Suppressor macrophage treated with lipopolysaccharide for 1 hour (primary cell): ENCODE results near the gene CRIP2.

Experiments used
- DNase-seq, 3 donors: peaks; one replicate each; pipeline ENCODE4 v3.0.0-alpha.2; 2020 to 2022

Gene CRIP2

GRCh38 chr14:105477660-105478397, 3.2 kb downstream of the CRIP2 start:
- DNase-seq, result peak in 1 of 3 donors; percentile 24

GRCh38 chr14:105478398-105479251, 4.0 kb downstream of the CRIP2 start:
- no peak for DNase-seq

GRCh38 chr14:105479431-105480158, 5.0 kb downstream of the CRIP2 start:
- no peak for DNase-seq

- no peak for DNase-seq
These were observed 5.7 kb downstream of the CRIP2 start for GRCh38 chr14:105480199-105480746.

GRCh38 chr14:105480807-105481801, 6.5 kb downstream of the CRIP2 start:
- peak; percentile 82 to 90 (median 86) for DNase-seq

- DNase-seq, result peak; percentile 94 to 95 (median 95)
These were observed 7.4 kb downstream of the CRIP2 start for GRCh38 chr14:105481886-105482457.

- DNase-seq, result no peak
These were observed 8.0 kb downstream of the CRIP2 start for GRCh38 chr14:105482486-105483110.

GRCh38 chr14:105483300-105484068, 8.9 kb downstream of the CRIP2 start:
- no peak for DNase-seq

- DNase-seq, result peak in 1 of 3 donors; percentile 28
These were observed 9.7 kb downstream of the CRIP2 start for GRCh38 chr14:105484069-105484996.

GRCh38 chr14:105484997-105485393, 10.4 kb downstream of the CRIP2 start:
- no peak for DNase-seq

- peak in 2 of 3 donors; percentile 23 to 46 for DNase-seq
These were observed 11.1 kb downstream of the CRIP2 start for GRCh38 chr14:105485739-105486162.

- peak; percentile 55 to 71 (median 65) for DNase-seq
These were observed 11.7 kb downstream of the CRIP2 start, which contains the start of gene CRIP1 for GRCh38 chr14:105486163-105486973. CRIP1 (plus strand) TSS chr14:105486886; CDS start chr14:105487260, 374 bp downstream.

- DNase-seq, result no peak
These were observed 12.4 kb downstream of the CRIP2 start for GRCh38 chr14:105486974-105487448.

- DNase-seq, result peak; percentile 64 to 89 (median 64)
These were observed 12.9 kb downstream of the CRIP2 start for GRCh38 chr14:105487449-105487985.

- no peak for DNase-seq
These were observed 13.6 kb downstream of the CRIP2 start for GRCh38 chr14:105487986-105488777.
